SU-DHL-6 (cell line): Measurements from ENCODE around the gene RBM19.

Source experiments
- CTCF ChIP-seq: fragments of 200-600 bp; sonication (generic); IDR thresholded peaks from one replicate; pipeline ENCODE4 v1.5.1; 2017; ENCODE audit warnings: antibody characterized with exemption, mild to moderate bottlenecking, low read length, moderate library complexity; ENCODE audit not compliant: insufficient read depth, poor library complexity, severe bottlenecking
- EZH2phosphoT487 ChIP-seq: fragments of 200-600 bp; sonication (generic), shearing (Covaris generic); conservative IDR thresholded peaks from 2 replicates; pipeline ENCODE4 v1.6.1; 2018; ENCODE audit warnings: mild to moderate bottlenecking, antibody characterized with exemption, low read length, moderate library complexity, mixed read lengths

DNA sequence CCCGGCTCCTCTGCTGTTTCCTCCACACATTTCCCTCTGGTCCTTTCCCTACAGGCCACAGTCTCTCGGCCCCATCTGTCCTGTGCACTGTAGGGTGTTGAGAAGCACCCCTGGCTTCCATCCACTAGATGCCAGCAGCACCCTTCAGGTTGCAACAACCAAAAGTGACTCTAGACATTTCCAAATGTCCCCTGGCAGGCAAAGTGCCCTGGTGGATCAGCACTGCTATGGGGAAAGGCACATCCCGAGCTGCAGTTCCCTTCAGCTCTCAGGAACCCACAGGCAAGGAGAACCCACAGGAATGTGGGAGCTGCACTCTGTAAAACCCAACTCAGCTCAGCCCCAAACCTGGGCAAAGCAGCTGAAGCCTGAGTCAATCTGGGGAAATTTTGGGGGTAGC lies 77.0 kb downstream of the RBM19 start:
- no peak for TF ChIP-seq EZH2phosphoT487
- no peak for TF ChIP-seq CTCF
